Fibroblast of lung (primary cell): ENCODE results near the gene ZNF618.

Source experiments
- CTCF ChIP-seq, 2 donors: IDR thresholded peaks in 1 of 2; conservative IDR thresholded peaks in 1 of 2; 1 replicate in 1 of 2; 2 replicates in 1 of 2; pipeline ENCODE4 v1.5.1; 2011 to 2012; ENCODE audit warnings: low read length in 2 of 2, control low read depth in 1 of 2, inconsistent platforms in 1 of 2, low read depth in 1 of 2, mild to moderate bottlenecking in 1 of 2
- EZH2 ChIP-seq: IDR thresholded peaks from 2 replicates; pipeline ENCODE4 v1.5.1; 2012; ENCODE audit warnings: low read length, control low read depth, mild to moderate bottlenecking; ENCODE audit errors: missing control alignments

- TF ChIP-seq CTCF (conservative IDR thresholded peaks at IDR 0.05 in 1 of 2, IDR thresholded peaks at IDR 0.05 in 1 of 2; ENCODE audit: low read depth in 1 of 2, low read length in 2 of 2), result no peak
- no peak for TF ChIP-seq EZH2
These were observed 149.2 kb downstream of the ZNF618 start for GRCh38 chr9:114025196-114025753.
